ENCODE data around the gene MED27. TPM values are rescaled to one million over a fixed set of nuclear protein-coding genes. Genes with fewer than 3 reads are reported as not detected.

Gene MED27
- total and polyA plus RNA-seq, 2 of the 13 experiments (the other 11 are each of a cell fraction or from before 2014, with no cell fraction given), result 16.9 to 19.0 TPM

DNA sequence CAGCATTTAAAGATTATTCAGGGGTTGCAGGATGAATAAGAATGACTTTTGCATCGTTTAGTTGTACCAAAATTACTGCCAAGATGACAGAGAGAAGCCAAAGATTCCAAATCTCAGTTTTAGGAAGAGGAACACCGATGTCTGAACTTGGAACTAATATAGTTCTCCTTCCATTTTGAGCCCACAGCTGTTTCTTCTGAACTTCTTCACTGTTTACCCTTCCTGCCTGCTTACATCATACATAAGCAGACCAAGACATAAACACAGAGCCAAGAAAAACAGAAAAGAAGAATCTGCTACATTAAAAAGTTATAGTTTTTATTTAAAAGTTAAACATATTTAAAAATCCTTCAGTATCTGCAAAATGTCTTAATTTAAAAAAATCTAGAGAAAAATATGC, 192.8 kb downstream of the MED27 start:
- no peaks in the 10 kb centered on the region for H3K4me1 ChIP-seq (ENCODE audit: insufficient read depth, low read length)
- H3K4me3 ChIP-seq (replicated peaks in 1 of 3; ENCODE audit: insufficient read depth in 1 of 3, low read depth in 2 of 3, low read length in 3 of 3), result no peak overlapping the region
- BruUV-seq (replicated peaks), result no TSS peak
- no peaks in the 10 kb centered on the region for H3K27me3 ChIP-seq (ENCODE audit: control insufficient read depth in 1 of 2, insufficient read depth in 2 of 2, low read length in 2 of 2)
- no peak overlapping the region for H3K9ac ChIP-seq (ENCODE audit: insufficient read depth, low read depth, low read length)
- no peaks in the 10 kb centered on the region; a peak in 1 of 5 replicates for H3K36me3 ChIP-seq (replicated peaks in 1 of 2; ENCODE audit: control insufficient read depth in 1 of 2, insufficient read depth in 2 of 2, low read length in 2 of 2)
- ATAC-seq (no peak), FAIRE-seq (no peak), DNase-seq (ENCODE audit: low spot score) (no peak)
- no peak overlapping the region for H2AFZ ChIP-seq (ENCODE audit: low read length)
- ChIA-PET POLR2A (no interaction called here), CTCF (ENCODE audit: low intra/inter-chr PET ratio, low total read pairs) (no interaction called here)
- H3K27ac ChIP-seq (ENCODE audit: extremely low read length, insufficient read depth, low read length), result no peak overlapping the region
- H3K4me2 ChIP-seq (ENCODE audit: low read depth, low read length), result no peak overlapping the region
- H3K9me3 ChIP-seq (ENCODE audit: low read length), result no peaks in the 10 kb centered on the region
- H3K79me2 ChIP-seq (ENCODE audit: insufficient read depth, low read length), result no peaks in the 10 kb centered on the region
- 100% methylated on average over 2 of the region's 2 CpGs for WGBS (ENCODE audit: low lambda C conversion rate)
- in situ Hi-C loops (cut with HindIII; ENCODE audit: extremely low pct_ligation_motif_present, low pct_unique_long_range_greater_than_20kb), result no loop called here
- intact Hi-C loops (cut with micrococcal nuclease; ENCODE audit: unreplicated experiment), result no loop called here
- no peaks in the 10 kb centered on the region for H4K20me1 ChIP-seq (ENCODE audit: insufficient read depth, low read length)
- TF ChIP-seq SMARCC2 (IDR thresholded peaks at IDR 0.05), result no peak
- TF ChIP-seq, protein P1, sequence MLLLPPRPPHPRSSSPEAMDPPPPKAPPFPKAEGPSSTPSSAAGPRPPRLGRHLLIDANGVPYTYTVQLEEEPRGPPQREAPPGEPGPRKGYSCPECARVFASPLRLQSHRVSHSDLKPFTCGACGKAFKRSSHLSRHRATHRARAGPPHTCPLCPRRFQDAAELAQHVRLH (CRISPR knock-in tag; IDR thresholded peaks at IDR 0.05; ENCODE audit: borderline replicate concordance, low read depth), result no peak
- no peak for TF ChIP-seq REPIN1 (CRISPR knock-in tag; IDR thresholded peaks at IDR 0.05; ENCODE audit: borderline replicate concordance, low read depth)
- TF ChIP-seq HIVEP1 (CRISPR knock-in tag; IDR thresholded peaks at IDR 0.05), result no peak
- TF ChIP-seq ZFX (CRISPR knock-in tag; IDR thresholded peaks at IDR 0.05; ENCODE audit: low read depth), result no peak
- no peak for TF ChIP-seq NKX3-1 (CRISPR knock-in tag; IDR thresholded peaks at IDR 0.05)
- TF ChIP-seq, protein P2, sequence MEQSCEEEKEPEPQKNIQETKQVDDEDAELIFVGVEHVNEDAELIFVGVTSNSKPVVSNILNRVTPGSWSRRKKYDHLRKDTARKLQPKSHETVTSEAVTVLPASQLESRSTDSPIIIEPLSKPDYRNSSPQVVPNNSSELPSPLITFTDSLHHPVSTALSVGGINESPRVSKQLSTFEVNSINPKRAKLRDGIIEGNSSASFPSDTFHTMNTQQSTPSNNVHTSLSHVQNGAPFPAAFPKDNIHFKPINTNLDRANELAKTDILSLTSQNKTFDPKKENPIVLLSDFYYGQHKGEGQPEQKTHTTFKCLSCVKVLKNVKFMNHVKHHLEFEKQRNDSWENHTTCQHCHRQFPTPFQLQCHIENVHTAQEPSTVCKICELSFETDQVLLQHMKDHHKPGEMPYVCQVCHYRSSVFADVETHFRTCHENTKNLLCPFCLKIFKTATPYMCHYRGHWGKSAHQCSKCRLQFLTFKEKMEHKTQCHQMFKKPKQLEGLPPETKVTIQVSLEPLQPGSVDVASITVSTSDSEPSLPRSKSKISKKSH (CRISPR knock-in tag; IDR thresholded peaks at IDR 0.05; ENCODE audit: borderline replicate concordance), result no peak
- TF ChIP-seq ZNF335 (CRISPR knock-in tag; IDR thresholded peaks at IDR 0.05), result no peak
- no peak for TF ChIP-seq RAD21 (CRISPR knock-in tag; IDR thresholded peaks at IDR 0.05)
- no peak for TF ChIP-seq CHD4 (IDR thresholded peaks at IDR 0.05; ENCODE audit: borderline replicate concordance, low read length)
- TF ChIP-seq, protein P3, sequence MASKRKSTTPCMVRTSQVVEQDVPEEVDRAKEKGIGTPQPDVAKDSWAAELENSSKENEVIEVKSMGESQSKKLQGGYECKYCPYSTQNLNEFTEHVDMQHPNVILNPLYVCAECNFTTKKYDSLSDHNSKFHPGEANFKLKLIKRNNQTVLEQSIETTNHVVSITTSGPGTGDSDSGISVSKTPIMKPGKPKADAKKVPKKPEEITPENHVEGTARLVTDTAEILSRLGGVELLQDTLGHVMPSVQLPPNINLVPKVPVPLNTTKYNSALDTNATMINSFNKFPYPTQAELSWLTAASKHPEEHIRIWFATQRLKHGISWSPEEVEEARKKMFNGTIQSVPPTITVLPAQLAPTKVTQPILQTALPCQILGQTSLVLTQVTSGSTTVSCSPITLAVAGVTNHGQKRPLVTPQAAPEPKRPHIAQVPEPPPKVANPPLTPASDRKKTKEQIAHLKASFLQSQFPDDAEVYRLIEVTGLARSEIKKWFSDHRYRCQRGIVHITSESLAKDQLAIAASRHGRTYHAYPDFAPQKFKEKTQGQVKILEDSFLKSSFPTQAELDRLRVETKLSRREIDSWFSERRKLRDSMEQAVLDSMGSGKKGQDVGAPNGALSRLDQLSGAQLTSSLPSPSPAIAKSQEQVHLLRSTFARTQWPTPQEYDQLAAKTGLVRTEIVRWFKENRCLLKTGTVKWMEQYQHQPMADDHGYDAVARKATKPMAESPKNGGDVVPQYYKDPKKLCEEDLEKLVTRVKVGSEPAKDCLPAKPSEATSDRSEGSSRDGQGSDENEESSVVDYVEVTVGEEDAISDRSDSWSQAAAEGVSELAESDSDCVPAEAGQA (IDR thresholded peaks at IDR 0.05; ENCODE audit: low read depth), result no peak
- TF ChIP-seq, protein P3 (CRISPR knock-in tag; IDR thresholded peaks at IDR 0.05; ENCODE audit: borderline replicate concordance), result no peak
- TF ChIP-seq FOSL1 (CRISPR knock-in tag; IDR thresholded peaks at IDR 0.05; ENCODE audit: borderline replicate concordance), result no peak
- no peak for TF ChIP-seq ZNF747 (CRISPR knock-in tag; IDR thresholded peaks at IDR 0.05; ENCODE audit: borderline replicate concordance)
- TF ChIP-seq MYNN (CRISPR knock-in tag; IDR thresholded peaks at IDR 0.05; ENCODE audit: low read depth), result no peak
- TF ChIP-seq, protein P4, sequence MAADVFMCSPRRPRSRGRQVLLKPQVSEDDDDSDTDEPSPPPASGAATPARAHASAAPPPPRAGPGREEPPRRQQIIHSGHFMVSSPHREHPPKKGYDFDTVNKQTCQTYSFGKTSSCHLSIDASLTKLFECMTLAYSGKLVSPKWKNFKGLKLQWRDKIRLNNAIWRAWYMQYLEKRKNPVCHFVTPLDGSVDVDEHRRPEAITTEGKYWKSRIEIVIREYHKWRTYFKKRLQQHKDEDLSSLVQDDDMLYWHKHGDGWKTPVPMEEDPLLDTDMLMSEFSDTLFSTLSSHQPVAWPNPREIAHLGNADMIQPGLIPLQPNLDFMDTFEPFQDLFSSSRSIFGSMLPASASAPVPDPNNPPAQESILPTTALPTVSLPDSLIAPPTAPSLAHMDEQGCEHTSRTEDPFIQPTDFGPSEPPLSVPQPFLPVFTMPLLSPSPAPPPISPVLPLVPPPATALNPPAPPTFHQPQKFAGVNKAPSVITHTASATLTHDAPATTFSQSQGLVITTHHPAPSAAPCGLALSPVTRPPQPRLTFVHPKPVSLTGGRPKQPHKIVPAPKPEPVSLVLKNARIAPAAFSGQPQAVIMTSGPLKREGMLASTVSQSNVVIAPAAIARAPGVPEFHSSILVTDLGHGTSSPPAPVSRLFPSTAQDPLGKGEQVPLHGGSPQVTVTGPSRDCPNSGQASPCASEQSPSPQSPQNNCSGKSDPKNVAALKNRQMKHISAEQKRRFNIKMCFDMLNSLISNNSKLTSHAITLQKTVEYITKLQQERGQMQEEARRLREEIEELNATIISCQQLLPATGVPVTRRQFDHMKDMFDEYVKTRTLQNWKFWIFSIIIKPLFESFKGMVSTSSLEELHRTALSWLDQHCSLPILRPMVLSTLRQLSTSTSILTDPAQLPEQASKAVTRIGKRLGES (CRISPR knock-in tag; IDR thresholded peaks at IDR 0.05; ENCODE audit: borderline replicate concordance), result no peak
